ENCODE measurements around the gene PARL.
"Not testable (repeated sequence)": the region's sequence is repeated elsewhere in the genome, so short reads cannot be mapped to it uniquely, and the experiment has no call there.

Gene PARL

DNA sequence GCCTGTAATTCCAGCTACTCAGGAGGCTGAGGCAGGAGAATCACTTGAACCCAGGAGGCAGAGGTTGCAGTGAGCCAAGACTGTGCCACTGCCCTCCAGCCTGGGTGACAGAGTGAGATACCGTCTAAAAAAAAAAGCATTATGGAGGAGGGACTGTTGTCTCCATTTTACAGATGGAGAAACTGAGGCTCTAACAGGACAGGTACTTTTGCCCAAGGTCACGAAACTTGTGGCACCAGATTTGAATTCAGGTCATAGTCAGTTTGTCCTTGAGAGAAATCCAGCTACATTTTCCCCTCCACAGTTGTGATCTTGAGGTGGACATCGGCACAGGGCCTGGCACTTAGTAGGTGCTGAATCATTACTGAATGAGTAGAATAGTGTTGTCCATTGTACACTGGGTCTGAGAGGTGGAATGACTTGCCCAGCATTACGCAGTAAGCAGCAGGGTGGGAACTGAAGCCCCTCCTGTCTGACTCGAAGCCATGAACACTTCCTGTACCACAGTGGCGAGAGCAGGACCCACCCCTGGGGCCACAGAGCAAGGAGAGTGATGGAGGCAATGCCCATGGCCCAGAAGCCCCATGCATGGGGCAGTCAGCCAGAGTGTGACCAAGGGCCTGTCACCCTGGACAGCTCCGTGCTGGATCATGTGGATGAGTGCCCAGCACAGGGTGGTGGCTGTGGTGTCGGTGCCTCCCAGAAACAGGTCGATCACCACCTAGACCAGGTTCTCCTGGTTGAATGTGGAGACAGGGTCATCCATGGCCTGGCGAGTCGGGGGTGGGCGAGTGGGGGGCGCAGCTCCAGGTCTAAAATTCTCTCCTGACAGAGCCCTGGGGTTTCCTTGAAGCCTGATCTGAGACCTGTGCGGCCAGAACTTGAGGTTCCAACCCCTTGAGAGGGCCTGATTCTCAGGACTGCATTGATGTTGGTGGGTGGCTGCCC, 20.4 kb upstream of the PARL start:
- DNase-seq: no peak

DNA sequence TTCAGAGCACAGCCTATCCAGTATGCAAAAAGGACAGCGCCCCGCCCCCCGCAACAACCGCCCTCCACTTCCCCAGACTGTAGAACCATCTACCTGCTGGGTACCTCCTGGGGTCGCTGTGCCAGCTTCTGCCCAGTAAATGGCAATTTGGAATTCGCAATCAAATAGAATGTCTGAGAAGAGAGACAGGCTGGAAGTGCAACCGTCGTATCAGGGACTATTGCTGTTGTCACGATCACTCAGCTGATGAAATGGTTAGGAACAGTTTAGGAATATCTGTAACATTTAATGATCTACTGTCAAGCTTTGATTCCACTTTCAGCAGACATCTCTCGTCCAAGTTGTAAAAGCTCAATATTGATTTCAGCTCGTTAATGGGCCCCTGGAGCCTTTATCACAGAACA, 13.3 kb upstream of the PARL start:
- DNase-seq: no peak

GRCh38 chr3:183897606-183898005, 12.9 kb upstream of the PARL start:
- DNase-seq: no peak

DNA sequence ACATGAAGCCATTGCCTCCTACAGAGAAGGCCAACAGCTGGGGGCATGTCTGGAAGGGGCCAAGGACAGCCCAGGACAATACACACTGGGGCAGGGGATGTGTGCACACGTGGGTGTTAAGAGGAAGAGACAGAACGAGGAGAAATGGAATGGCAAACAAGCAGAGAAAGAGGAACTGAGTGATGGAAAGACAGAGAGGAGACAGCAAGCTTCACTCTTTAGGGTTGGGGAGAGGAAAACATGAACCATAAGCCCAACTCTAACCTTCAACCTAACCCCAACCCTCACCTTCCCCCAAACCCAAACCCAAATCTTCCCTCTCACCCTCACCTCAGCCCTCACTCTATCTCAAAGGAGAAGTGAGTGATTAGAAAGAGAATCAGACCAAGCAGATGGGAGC, 11.9 kb upstream of the PARL start:
- DNase-seq: no peak

- DNase-seq: no peak
Measured at GRCh38 chr3:183896184-183896583, 11.5 kb upstream of the PARL start.

DNA sequence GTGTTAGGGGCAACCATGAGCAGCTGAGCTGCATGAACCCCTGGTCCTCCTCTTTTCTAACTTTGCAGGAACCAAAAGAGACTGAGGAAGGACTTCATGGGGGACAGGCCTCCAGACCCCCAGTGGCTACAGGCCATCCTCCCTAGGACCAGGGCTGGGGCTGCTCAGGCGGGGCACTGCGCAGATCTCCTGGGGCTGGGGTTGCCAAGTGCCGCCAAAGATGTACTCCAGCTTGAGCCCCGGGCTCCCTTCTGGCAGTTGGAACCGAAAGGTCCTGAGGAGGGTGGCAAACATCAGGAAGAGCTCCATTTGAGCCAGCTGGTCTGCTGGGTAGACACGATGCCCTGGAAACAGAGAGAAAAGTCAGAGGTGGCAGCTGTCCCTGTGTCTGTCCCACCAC, 11.1 kb upstream of the PARL start:
- no peak for DNase-seq

DNA sequence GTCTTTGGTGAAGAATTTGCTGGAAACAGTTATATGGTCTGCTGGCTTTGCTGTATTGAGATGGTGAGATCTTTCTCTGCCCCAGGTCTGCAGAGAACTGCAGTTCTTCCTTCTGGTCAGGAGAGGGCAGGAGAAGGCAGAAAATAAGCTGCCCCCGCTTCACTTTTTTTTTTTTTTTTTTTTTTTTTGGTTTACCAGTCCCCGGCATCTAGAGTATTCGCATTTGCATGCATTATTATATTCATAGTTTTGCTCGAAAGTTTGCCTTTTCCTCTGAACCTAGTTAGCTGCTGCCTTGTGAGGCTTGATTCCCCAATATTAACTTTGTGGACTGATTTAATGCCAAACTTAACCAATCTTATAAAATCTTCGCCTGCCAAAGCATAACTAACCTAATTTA, 10.6 kb upstream of the PARL start:
- no peak for DNase-seq

DNA sequence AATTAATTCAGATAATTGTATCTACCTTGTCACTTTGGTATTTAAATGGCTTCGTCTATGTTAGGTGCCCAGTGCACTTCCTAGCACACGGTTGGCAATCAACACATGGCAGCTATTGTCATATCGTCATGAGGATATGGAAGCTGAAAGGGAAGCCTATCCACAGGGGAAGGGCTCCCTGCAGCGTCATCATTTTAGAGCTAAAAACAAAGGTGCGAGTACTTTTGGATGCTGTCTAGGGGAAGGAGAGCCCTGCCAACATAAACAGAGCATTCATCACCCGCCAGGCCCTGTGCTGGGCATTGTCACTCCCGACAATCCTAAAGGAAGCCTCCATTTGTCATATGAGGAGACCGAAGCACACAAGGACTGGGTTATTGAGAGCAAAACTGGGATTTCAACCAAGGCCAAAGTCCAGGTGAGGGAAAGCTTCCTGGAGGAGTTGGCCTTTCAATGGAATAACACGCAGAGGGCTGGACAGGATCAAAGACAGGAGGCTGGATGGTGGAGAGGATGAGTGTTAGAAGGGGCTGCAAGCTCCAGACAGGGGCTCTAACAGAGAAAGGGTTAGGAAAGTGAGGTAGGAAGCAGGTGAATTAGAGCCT, 8.0 kb upstream of the PARL start:
- no peak for DNase-seq

- no peak for DNase-seq
Measured at GRCh38 chr3:183885766-183886165, 1.1 kb upstream of the PARL start.

GRCh38 chr3:183884097-183884426, 618 bp downstream of the PARL start:
- no peak for DNase-seq

- DNase-seq: no peak
Measured at GRCh38 chr3:183883291-183884096, 1.2 kb downstream of the PARL start.

- no peak for DNase-seq
Measured at GRCh38 chr3:183880121-183880520, 4.6 kb downstream of the PARL start.

DNA sequence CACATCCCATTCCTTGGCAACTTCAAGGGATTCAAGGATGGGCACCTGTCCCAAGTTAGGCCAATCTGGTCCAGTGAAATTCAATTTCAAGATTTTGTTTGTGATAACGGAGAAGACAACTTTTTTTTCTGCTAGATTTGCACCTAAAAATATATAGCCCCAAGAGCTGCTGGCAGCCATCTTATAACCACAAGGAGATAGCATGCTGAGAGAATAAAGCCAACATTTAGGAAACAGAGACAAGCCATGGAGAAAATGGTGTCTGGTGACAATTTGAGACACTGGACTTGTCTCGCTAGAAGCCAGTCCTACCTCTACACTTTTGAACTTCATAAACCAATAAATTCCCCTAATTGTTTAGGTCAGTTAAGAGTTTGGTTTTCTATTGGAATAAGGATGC, 5.4 kb downstream of the PARL start:
- DNase-seq: no peak

- DNase-seq: no peak
Measured at GRCh38 chr3:183878071-183878470, 6.6 kb downstream of the PARL start.

DNA sequence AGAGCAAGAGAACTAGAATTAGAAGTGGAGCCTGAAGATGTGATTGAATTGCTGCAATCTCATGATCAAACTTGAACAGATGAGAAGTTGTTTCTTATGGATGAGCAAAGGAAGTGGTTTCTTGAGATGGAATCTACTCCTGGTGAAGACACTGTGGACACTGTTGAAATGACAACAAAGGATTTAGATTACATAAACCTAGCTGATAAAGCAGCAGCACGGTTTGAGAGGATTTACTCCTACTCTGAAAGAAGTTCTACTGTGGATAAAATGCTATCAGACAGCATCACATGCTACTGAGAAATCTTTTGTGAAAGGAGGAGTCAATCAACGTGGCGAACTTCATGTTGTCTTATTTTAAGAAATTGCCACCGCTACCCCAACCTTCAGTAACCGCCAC, 7.5 kb downstream of the PARL start:
- DNase-seq: not testable (repeated sequence)

- DNase-seq: no peak
Measured at GRCh38 chr3:183875411-183875810, 9.3 kb downstream of the PARL start.

DNA sequence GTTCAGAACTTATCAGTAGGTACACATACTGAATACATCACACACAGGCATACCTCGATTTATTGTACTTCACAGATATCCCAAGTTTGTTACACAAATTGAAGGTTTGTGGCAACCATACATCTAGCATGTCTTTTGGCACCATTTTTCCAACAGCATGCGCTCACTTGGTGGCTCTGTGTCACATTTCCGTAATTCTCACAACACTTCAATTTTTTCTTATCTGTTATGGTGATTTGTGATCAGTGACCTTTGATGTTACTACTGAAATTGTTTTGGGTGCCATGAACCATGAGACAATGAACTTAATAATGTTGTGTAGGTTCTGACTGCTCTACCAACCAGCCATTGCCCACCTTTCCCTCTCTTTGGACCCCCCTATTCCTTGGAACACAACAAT, 10.8 kb downstream of the PARL start:
- DNase-seq: no peak

DNA sequence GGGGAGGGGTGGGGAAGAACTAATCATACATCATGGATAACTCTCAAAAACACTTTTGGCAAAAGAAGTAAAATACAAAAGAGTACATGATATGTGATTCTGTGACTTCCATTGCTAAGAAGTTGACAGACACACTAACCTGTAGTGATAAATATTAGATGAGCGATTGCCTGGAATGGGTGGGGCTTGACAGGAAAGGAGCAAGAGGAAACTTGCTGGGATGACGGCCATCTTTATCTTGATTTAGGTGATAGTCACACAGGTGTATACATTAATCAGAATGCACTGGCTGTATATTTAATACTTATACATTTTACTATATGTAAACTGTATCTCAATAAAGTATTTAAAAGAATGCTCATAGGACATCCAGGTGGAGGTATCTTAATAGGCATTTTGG, 13.1 kb downstream of the PARL start:
- no peak for DNase-seq

DNA sequence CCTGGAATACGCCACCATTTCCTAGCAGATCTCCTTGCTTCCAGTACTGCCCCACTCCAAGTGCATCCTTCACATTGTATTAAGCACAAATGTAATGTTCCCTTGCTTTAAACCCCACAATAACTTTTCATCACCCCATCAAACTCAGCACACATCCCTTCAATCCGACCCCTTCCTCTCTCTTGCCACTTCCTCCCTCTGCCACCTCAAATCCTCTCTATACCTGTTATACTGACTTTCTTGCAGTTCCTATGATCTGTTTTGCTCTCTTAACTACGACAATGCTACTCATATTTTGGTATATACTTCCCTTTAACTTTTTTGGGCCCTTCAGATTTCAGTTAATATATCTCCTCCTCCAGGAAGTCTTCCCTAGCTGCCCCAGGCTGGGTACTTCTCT, 14.1 kb downstream of the PARL start:
- no peak for DNase-seq

GRCh38 chr3:183868796-183869195, 15.9 kb downstream of the PARL start:
- no peak for DNase-seq

- no peak for DNase-seq
Measured at GRCh38 chr3:183862610-183863009, 22.1 kb downstream of the PARL start.

DNA sequence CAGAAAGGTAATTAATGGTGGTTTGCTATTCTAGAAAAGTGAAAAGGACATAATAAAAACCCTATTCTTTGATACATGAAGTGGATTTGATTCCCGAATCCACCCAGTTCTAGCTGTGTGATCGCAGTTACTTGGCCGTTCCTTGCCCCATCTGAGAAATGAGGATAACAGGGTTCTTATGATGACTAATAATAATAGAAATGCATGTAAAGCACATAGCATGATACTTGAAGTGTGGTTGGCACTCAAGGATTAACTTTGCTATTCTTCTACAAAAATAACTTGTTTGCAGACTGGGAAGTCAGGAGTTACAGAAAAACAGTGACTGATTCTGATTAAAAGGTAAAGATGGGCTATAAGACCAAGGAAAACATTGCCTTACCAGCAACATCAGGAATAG, 26.8 kb downstream of the PARL start:
- DNase-seq: no peak

DNA sequence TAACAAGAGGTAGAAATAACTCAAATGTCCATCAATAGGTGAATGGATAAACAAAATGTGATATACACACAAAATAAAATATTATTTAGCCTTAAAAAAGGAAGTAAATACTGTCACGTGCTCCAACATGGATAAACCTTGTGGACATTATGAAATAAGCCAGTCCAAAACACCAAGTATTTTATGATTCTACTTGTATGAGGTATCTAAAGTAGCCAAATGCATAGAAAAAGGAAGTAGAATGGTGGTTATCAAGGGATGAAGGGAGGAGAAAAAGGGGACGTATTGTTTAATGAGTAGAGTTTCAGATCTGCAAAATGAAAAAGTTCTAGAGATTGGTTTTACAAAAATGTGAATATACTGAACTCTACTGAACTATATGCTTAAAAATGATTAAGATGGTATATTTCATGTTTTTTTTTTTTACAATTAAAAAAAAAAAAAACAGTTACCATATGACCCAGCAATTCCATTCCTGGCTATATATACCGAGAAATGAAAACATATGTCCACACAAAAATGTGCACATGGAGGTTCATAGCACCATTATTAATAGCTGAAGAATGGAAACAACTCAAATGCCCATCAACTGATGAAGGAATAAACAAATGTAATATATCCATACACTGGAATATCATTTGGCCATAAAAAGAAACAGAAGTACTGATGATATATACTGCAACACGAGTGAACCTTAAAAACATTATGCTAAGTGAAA, 30.2 kb downstream of the PARL start:
- no peak for DNase-seq

All from activated CD4-positive, CD25-positive, alpha-beta regulatory T cell (primary cell).